GM18907 (cell line): ENCODE results near the gene CAPZA1.

Experiments used
- ATAC-seq: cut with Tn5 transposase; IDR thresholded peaks from one replicate; pipeline ENCODE4 v1.9.1; 2021; ENCODE audit warnings: mild to moderate bottlenecking, moderate library complexity; ENCODE audit not compliant: unreplicated experiment

Gene CAPZA1

GRCh38 chr1:112675728-112676381 is 56.2 kb downstream of the CAPZA1 start:
- no peak for ATAC-seq

GRCh38 chr1:112676543-112676942 is 56.9 kb downstream of the CAPZA1 start:
- ATAC-seq = no peak

GRCh38 chr1:112677501-112677900 is 57.9 kb downstream of the CAPZA1 start:
- no peak for ATAC-seq

- ATAC-seq = no peak
Observed at GRCh38 chr1:112678605-112679004, 59.0 kb downstream of the CAPZA1 start.

- ATAC-seq = no peak
Observed at GRCh38 chr1:112685913-112686312, 66.3 kb downstream of the CAPZA1 start.

GRCh38 chr1:112686417-112686816 is 66.8 kb downstream of the CAPZA1 start:
- no peak for ATAC-seq

- ATAC-seq = no peak
Observed at GRCh38 chr1:112686835-112687234, 67.2 kb downstream of the CAPZA1 start.

GRCh38 chr1:112687361-112687760 is 67.7 kb downstream of the CAPZA1 start:
- no peak for ATAC-seq

- no peak for ATAC-seq
Observed at GRCh38 chr1:112687785-112688496, 68.3 kb downstream of the CAPZA1 start.

GRCh38 chr1:112688781-112689193 is 69.2 kb downstream of the CAPZA1 start:
- ATAC-seq = no peak

GRCh38 chr1:112689196-112689841 is 69.7 kb downstream of the CAPZA1 start:
- ATAC-seq = no peak

GRCh38 chr1:112689842-112690237 is 70.2 kb downstream of the CAPZA1 start:
- no peak for ATAC-seq

GRCh38 chr1:112692681-112693080 is 73.0 kb downstream of the CAPZA1 start:
- no peak for ATAC-seq

- no peak for ATAC-seq
Observed at GRCh38 chr1:112693821-112694220, 74.2 kb downstream of the CAPZA1 start.

- no peak for ATAC-seq
Observed at GRCh38 chr1:112694363-112694929, 74.8 kb downstream of the CAPZA1 start.

- no peak for ATAC-seq
Observed at GRCh38 chr1:112695276-112695675, 75.6 kb downstream of the CAPZA1 start.

GRCh38 chr1:112696578-112697314 is 77.1 kb downstream of the CAPZA1 start:
- ATAC-seq = no peak

GRCh38 chr1:112697781-112698201 is 78.2 kb downstream of the CAPZA1 start:
- no peak for ATAC-seq

GRCh38 chr1:112698366-112699310 is 79.0 kb downstream of the CAPZA1 start:
- ATAC-seq = no peak
